Epithelial cell of proximal tubule (primary cell): ENCODE data around the gene DZIP1L. TPM values are rescaled to one million over a fixed set of nuclear protein-coding genes. Genes with fewer than 3 reads are reported as not detected.

ENCODE experiments used
- DNase-seq: peaks from one replicate; pipeline ENCODE4 v3.0.0-alpha.2; 2011; ENCODE audit warnings: low read depth
- H3K4me3 ChIP-seq: 2 replicates; pipeline ENCODE4 v1.5.1; 2011; ENCODE audit warnings: low read depth, mild to moderate bottlenecking, low read length
- total RNA-seq: library from RNA; depleted of rRNA; stranded (reverse); fragments of >200 nt; gene quantifications from 2 replicates; pipeline ENCODE4 v1.2.3, GENCODE V29; 2015
- TF ChIP-seq, protein P1 (sequence below): conservative IDR thresholded peaks from 2 replicates; pipeline ENCODE4 v1.5.1; 2012; ENCODE audit warnings: low read depth, mild to moderate bottlenecking, low read length

Gene DZIP1L
- total RNA-seq, 1 donor from 2014 or later, result 5.9 TPM

DNA sequence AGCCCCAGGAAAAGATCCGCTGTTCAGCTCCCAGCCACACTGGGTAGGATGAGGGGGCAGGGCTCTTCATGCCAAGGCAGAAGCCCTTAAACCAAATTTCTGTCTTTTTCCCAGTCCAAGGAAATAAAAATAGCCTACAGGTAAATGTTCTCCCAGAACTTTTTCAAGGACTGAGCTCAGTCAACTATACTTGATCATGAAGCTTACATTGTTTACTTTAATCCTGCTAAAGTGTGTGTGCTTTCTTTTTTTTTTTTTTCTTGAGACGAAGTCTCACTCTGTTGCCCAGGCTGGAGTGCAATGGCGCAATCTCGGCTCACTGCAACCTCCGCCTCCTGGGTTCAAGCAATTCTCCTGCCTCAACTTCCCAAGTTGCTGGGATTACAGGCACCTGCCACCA, 87.6 kb downstream of the DZIP1L start:
- TF ChIP-seq, protein P1, sequence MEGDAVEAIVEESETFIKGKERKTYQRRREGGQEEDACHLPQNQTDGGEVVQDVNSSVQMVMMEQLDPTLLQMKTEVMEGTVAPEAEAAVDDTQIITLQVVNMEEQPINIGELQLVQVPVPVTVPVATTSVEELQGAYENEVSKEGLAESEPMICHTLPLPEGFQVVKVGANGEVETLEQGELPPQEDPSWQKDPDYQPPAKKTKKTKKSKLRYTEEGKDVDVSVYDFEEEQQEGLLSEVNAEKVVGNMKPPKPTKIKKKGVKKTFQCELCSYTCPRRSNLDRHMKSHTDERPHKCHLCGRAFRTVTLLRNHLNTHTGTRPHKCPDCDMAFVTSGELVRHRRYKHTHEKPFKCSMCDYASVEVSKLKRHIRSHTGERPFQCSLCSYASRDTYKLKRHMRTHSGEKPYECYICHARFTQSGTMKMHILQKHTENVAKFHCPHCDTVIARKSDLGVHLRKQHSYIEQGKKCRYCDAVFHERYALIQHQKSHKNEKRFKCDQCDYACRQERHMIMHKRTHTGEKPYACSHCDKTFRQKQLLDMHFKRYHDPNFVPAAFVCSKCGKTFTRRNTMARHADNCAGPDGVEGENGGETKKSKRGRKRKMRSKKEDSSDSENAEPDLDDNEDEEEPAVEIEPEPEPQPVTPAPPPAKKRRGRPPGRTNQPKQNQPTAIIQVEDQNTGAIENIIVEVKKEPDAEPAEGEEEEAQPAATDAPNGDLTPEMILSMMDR, result no peak
- DNase-seq, result no peak

DNA sequence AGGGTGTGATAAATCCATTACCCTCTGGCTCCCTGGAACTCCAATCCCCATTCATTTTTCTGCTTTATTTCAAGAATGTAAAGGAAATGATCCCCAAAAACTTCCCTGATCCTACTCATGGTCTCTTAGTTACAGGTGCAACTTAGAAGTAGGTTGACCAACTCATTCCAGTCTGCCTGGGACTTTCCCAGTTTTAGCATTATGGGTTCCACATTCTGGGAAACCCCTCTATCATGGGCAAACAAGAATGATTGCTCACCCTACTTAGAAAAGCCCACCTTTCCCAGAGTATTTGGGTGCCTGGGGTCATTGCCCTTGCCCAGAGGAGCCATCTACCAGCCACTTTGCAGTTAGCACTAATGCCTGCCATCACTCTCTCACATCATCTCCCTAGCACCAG, 89.9 kb downstream of the DZIP1L start:
- no peak for DNase-seq
- H3K4me3 ChIP-seq, result no peak overlapping the region
- TF ChIP-seq, protein P1, result no peak

More for the DNA sequence above, 87.6 kb downstream of the DZIP1L start:
- H3K4me3 ChIP-seq, result no peak overlapping the region

DNA sequence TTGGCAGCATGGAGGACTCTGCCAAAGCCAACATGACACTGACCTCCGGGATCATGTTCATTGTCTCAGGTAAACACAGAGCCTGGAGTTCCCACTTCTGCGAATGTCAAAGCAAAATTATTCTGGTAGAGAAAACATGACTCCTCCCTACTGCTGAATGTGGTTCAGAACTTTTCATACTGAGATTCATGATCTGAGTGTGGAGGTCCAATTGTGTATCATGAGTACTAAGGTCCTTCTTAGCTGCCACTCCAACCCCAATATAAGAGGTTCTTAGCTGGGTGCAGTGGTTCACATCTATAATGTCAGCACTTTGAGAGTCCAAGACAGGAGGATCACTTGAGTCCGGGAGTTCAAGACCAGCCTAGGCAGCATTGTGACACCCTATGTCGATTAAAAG, 91.7 kb downstream of the DZIP1L start:
- H3K4me3 ChIP-seq, result no peak overlapping the region
- no peak for DNase-seq
- TF ChIP-seq, protein P1, result no peak

DNA sequence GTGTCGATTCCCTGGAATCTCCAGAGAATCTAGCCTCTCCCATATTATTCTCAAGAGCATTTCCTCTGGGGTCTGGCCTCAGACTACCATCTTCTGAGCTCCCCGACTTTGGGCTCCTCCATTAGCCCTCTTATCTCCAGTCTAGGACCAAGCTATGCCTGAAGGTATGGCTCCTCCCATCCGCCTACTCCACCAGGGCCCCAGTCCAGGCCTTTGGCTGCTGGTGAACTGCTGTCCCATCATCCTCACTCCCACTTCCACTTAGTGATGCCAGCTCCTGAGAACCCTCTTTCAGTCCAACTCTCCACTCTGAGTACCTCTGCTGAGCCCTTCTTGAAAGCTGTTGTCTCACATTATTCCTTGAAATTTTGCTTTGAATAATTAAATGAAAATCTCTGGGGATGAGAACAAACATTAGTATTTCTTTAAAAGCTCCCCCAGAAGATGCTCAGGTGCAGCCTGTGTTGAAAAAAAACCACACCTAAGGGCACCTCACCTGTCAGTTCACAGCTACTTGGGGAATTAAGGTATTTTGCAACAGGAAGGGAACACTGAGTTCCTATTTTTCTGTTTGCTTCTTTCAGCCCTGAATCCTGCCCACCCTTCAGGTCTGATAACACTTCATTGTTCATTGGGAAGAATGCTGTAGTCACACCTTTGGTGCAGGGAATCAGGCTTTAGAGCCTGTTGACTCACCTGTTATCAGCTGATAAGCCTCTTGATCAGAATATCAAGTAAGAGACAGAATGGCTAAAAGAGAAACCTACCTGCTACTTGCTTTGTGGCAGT, 95.9 kb downstream of the DZIP1L start:
- DNase-seq, result no peak
- TF ChIP-seq, protein P1, result no peak
- no peak overlapping the region for H3K4me3 ChIP-seq

DNA sequence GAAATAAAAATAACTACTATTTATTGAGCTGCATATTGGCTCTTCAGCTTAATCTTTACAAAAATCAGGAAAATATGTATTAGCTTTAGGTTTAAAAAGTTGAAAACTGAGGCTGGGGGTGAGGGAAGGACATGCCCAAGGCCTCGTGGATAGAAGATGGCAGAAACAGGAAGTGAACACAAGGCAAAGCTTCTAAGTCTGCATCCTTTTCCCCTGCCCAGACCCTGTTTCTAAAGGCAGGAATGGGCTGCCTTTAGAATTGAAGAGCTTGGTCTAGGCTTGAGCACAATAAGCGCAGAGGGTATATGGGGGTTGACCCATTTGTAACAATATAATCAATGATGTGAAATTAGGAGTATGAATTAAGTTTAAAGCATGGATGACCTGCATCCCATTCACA, 99.3 kb downstream of the DZIP1L start:
- no peak for DNase-seq
- TF ChIP-seq, protein P1, result no peak
- H3K4me3 ChIP-seq, result no peak overlapping the region

DNA sequence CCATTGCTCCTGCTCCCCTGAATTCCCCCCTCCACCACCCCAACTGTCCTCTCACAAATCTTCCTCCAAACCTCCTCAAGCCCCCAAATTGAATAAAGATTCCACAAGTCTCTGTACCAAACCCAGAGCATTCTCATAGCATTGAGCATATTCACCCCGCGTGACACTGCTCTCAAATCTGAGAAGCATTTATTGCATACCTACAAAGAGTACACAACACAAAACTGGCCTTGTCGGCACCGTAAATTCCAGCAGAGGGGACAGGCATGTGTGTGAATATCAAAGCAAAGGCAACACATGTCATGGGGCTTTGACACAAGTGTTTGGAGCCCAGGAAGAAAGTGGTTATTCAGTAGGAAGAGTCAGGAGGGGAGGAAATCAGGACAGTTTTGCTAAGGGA, 102.9 kb downstream of the DZIP1L start:
- TF ChIP-seq, protein P1, result no peak
- no peak overlapping the region for H3K4me3 ChIP-seq
- no peak for DNase-seq

Other genes starting within 250 kb of the DZIP1L start
- not detected in 2 replicates for gene CLDN18, start 105.4 kb downstream of the DZIP1L start, total RNA-seq
- gene A4GNT, start 16.8 kb upstream of the DZIP1L start, total RNA-seq, result not detected in 2 replicates
- 11.8 and 22.4 TPM in 2 replicates for gene DBR1, start 59.3 kb upstream of the DZIP1L start, total RNA-seq
- 31.9 and 33.9 TPM in 2 replicates for gene ARMC8, start 71.7 kb upstream of the DZIP1L start, total RNA-seq
- 0.43 TPM in 1 of 2 replicates, not detected in the other for gene NME9, start 214.2 kb upstream of the DZIP1L start, total RNA-seq
- 12.7 and 17.2 TPM in 2 replicates for gene MRAS, start 233.0 kb upstream of the DZIP1L start, total RNA-seq